OCI-LY3 (cell line): ENCODE data around the gene EIF4B.
"Not testable (repeated sequence)": the region's sequence is repeated elsewhere in the genome, so short reads cannot be mapped to it uniquely, and the experiment has no call there.

Experiments used
- CTCF ChIP-seq: fragments of 200-600, 300-600 bp; sonication (generic); IDR thresholded peaks from 2 replicates; pipeline ENCODE4 v1.5.1; 2014; ENCODE audit warnings: antibody characterized with exemption, low read length, low read depth
- EZH2phosphoT487 ChIP-seq: fragments of 200-600 bp; shearing (Covaris generic); IDR thresholded peaks from 2 replicates; pipeline ENCODE4 v1.6.1; 2018; ENCODE audit warnings: antibody characterized with exemption, mixed run types, low read depth

GRCh38 chr12:52992240-52992639 is 14.0 kb upstream of the EIF4B start:
- not testable (repeated sequence) for TF ChIP-seq CTCF, EZH2phosphoT487
